Epithelial cell of proximal tubule (primary cell): ENCODE data around the gene CDHR5. TPM values are rescaled to one million over a fixed set of nuclear protein-coding genes. Genes with fewer than 3 reads are reported as not detected.

ENCODE experiments used
- DNase-seq: peaks from one replicate; pipeline ENCODE4 v3.0.0-alpha.2; 2011; ENCODE audit warnings: low read depth
- H3K4me3 ChIP-seq: 2 replicates; pipeline ENCODE4 v1.5.1; 2011; ENCODE audit warnings: low read depth, mild to moderate bottlenecking, low read length
- total RNA-seq: library from RNA; depleted of rRNA; stranded (reverse); fragments of >200 nt; gene quantifications from 2 replicates; pipeline ENCODE4 v1.2.3, GENCODE V29; 2015
- TF ChIP-seq, protein P1 (sequence below): conservative IDR thresholded peaks from 2 replicates; pipeline ENCODE4 v1.5.1; 2012; ENCODE audit warnings: low read depth, mild to moderate bottlenecking, low read length

The CDHR5 gene
- total RNA-seq, 1 donor from 2014 or later = not detected

DNA sequence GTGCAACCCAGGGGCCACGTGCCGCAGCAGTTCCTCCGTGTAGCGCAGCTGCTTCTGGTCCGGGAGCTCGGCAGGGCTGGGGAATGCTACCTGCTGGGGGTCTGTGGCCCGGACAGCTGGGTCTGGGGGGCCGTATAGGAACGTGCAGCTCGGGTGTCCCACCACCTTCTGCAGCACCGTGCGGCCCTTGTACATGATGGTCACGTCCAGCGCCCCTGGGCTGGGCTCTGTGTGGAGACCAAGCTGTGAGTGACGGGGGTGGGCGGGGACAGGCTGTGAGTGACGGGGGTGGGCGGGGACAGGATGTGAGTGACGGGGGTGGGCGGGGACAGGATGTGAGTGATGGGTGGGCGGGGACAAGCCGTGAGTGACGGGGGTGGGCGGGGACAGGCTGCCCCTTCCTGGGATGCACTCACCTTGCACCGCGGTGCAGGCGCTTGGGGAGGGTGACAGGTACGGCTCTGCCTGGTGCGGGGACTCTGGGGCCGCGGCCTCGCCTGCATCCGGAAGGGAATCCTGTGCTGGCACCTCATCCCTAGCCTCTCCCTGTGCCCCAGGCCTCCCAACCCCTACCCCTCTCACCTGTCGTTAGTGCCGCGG lies 11.3 kb downstream of the CDHR5 start:
- no peak for DNase-seq
- TF ChIP-seq, protein P1, sequence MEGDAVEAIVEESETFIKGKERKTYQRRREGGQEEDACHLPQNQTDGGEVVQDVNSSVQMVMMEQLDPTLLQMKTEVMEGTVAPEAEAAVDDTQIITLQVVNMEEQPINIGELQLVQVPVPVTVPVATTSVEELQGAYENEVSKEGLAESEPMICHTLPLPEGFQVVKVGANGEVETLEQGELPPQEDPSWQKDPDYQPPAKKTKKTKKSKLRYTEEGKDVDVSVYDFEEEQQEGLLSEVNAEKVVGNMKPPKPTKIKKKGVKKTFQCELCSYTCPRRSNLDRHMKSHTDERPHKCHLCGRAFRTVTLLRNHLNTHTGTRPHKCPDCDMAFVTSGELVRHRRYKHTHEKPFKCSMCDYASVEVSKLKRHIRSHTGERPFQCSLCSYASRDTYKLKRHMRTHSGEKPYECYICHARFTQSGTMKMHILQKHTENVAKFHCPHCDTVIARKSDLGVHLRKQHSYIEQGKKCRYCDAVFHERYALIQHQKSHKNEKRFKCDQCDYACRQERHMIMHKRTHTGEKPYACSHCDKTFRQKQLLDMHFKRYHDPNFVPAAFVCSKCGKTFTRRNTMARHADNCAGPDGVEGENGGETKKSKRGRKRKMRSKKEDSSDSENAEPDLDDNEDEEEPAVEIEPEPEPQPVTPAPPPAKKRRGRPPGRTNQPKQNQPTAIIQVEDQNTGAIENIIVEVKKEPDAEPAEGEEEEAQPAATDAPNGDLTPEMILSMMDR = no peak
- H3K4me3 ChIP-seq = no peak overlapping the region

DNA sequence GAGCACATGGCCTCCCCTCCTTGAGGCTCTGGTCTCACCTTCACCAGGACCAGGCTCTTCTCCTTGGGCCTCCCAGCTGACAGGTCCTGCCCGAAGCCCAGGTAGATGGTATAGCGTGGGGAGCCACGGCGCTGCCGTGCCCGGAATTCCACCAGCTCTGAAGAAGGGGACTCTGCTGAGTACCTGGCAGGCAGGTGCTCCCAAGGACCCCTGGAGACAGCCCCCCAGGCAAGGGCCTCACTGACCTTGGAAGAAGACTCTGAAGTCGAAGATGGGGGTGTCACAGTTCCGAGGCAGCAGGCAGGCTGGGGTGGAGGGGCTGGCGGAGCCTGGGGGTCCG lies 11.8 kb downstream of the CDHR5 start:
- no peak overlapping the region for H3K4me3 ChIP-seq
- TF ChIP-seq, protein P1 = no peak
- DNase-seq = no peak

DNA sequence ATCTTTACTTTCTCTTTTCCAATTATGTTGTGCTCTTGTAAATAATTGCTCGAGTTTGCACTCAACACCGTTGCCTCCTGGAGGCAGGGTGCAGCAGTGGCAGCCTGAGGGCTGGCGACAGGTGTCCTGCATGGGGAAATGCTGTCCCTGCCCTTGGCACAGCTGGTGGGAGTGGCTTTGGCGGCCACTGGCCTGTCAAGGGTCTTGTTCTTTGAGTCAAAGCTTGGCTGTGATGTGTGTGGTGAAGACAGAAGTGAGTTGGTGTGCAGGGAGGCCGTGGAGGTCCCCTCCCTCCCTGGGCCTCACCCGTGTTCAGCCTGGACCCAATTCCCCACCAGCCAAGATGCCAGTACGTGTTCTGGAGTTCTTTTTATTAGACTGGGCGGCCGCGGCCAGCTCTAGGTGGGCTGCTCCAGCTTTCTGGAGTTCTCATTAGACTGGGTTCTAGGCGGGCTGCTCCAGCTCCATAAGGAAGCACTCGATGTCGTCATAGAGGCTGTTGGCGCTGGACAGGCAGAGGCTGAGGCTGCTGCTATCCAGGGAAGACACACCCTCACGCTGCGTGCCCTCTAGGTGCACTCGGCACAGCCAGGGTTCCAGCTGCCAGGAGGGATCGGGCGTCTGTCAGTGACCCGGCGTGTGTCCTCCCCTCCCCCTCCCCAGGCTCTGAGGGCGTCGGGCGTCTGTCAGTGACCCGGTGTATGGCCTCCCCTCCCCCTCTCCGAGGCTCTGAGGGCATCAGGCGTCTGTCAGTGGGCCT lies 12.4 kb downstream of the CDHR5 start:
- no peak for DNase-seq
- H3K4me3 ChIP-seq = no peak overlapping the region
- TF ChIP-seq, protein P1 = peak; percentile 39

DNA sequence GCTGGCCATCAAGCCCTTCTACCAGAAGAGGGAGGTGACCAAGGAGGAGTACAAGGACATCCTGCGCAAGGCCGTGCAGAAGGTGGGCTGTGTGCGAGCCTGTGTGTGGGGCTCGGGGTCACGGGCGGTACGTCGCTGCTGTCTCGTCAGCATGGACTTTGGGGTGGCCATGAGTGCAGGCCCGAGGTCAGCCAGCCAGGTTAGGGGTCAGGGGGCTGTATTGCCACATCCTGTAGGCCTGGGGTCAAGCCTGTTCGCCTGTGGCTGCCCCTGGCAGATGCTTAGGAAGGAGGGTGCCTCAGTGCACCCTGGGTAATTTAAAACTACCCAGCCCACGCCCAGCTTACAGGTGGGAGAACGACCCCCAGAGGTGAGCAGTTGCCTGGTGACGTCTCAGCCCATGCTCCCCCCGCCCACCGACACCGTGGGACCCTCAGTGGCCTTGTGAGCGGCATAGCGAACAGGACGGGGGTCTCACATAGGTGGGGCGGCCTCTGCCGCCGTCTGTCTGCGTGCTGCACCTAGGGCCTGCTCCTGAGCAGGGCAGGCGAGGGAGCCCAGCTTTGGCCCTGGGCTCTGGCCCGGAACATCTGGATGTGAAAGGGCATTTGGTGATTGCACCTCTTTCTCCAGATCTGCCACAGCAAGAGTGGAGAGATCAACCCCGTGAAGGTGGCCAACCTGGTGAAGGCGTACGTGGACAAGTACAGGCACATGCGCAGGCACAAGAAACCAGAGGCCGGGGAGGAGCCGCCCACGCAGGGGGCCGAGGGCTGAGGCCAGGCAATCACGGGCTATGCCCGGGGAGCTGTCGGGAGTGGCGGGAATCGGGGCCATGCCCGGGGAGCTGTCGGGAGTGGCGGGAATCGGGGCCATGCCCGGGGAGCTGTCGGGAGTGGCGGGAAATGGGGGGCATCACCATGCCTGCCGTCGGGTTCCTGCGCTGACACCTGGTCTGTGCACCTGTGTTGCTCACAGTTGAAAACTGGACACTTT lies 13.5 kb downstream of the CDHR5 start:
- no peak for DNase-seq
- TF ChIP-seq, protein P1 = no peak
- H3K4me3 ChIP-seq = no peak overlapping the region

DNA sequence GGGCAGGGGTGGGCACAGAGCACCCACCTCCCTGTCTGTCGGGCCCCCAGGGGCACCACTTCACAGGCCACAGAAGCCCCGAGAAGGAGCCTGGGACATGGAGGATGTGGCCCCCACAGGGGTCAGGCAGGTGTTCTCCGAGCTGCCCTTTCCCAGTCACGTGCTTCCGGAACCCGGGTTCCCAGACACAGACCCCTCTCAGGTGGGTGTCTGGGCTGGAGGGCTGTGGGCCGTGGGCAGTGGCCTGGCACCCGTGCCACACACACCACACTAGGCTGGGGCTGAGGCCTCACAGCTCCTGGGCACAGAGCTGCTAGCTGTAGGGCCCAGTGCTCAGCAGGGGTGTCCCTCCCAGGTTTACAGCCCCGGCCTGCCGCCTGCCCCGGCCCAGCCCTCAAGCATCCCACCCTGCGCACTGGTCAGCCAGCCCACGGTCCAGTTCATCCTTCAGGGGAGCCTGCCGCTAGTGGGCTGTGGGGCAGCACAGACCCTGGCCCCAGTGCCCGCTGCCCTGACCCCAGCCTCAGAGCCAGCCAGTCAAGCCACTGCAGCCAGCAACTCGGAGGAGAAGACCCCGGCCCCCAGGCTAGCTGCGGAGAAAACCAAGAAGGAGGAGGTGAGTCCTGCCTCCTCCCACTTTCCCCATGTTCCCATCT lies 14.5 kb downstream of the CDHR5 start:
- TF ChIP-seq, protein P1 = no peak
- DNase-seq = no peak
- no peak overlapping the region for H3K4me3 ChIP-seq

DNA sequence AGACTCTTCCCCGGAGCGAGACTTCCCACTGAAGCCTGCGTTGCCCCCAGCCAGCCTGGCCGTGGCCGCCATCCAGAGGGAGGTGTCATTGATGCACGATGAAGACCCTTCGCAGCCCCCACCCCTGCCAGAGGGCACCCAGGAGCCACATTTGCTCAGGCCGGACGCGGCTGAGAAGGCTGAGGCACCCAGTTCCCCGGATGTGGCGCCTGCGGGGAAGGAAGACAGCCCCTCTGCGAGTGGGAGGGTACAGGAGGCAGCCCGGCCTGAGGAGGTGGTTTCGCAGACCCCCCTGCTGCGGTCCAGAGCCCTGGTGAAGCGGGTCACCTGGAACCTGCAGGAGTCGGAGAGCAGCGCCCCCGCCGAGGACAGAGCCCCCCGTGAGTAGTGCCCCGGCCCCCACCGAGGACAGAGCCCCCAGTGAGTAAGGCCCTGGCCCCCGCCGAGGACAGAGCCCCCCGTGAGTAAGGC lies 15.4 kb downstream of the CDHR5 start:
- TF ChIP-seq, protein P1 = no peak
- no peak overlapping the region for H3K4me3 ChIP-seq
- no peak for DNase-seq
